ENCODE measurements around the gene PJA1.
A peak's percentile ranks its signal among the peaks of the same experiment; 100 is the strongest.

Gene PJA1

GRCh38 chrX:69165087-69165651 lies at the start of gene PJA1:
Gene PJA1 (minus strand): TSS chrX:69165453. CDS start chrX:69163073, 2,380 bp downstream.
- DNase-seq (ENCODE audit: low spot score): peak; percentile 82
- TF ChIP-seq CTCF (IDR thresholded peaks at IDR 0.05; ENCODE audit: extremely low read depth, missing control alignments): no peak

GRCh38 chrX:69214463-69214862 lies 49.2 kb upstream of the PJA1 start:
- TF ChIP-seq CTCF (IDR thresholded peaks at IDR 0.05; ENCODE audit: extremely low read depth, missing control alignments): no peak
- no peak for DNase-seq (ENCODE audit: low spot score)

- no peak for DNase-seq (ENCODE audit: low spot score)
These were observed 46.4 kb upstream of the PJA1 start for GRCh38 chrX:69211701-69212100.

GRCh38 chrX:69210581-69210980 lies 45.3 kb upstream of the PJA1 start:
- DNase-seq (ENCODE audit: low spot score): no peak
- TF ChIP-seq CTCF (IDR thresholded peaks at IDR 0.05; ENCODE audit: extremely low read depth, missing control alignments): no peak

More at GRCh38 chrX:69211701-69212100, 46.4 kb upstream of the PJA1 start:
- no peak for TF ChIP-seq CTCF (IDR thresholded peaks at IDR 0.05; ENCODE audit: extremely low read depth, missing control alignments)

GRCh38 chrX:69207216-69207615 lies 42.0 kb upstream of the PJA1 start:
- no peak for DNase-seq (ENCODE audit: low spot score)
- TF ChIP-seq CTCF (IDR thresholded peaks at IDR 0.05; ENCODE audit: extremely low read depth, missing control alignments): no peak

- DNase-seq (ENCODE audit: low spot score): no peak
- no peak for TF ChIP-seq CTCF (IDR thresholded peaks at IDR 0.05; ENCODE audit: extremely low read depth, missing control alignments)
These were observed 38.4 kb upstream of the PJA1 start for GRCh38 chrX:69203638-69204037.

- DNase-seq (ENCODE audit: low spot score): no peak
- no peak for TF ChIP-seq CTCF (IDR thresholded peaks at IDR 0.05; ENCODE audit: extremely low read depth, missing control alignments)
These were observed 32.4 kb upstream of the PJA1 start for GRCh38 chrX:69197690-69198089.
